GM19239 (cell line): Measurements from ENCODE around the gene RHBDL3.
"Not testable (repeated sequence)": the region's sequence is repeated elsewhere in the genome, so short reads cannot be mapped to it uniquely, and the experiment has no call there.

Experiments used
- DNase-seq: peaks from one replicate; pipeline ENCODE4 v3.0.0; 2011; ENCODE audit warnings: low spot score; ENCODE audit not compliant: insufficient read length
- FAIRE-seq: peaks from 2 replicates; lab custom pipeline; 2011; peaks lifted over from hg19 to GRCh38; lab: Jason Lieb, UNC

Gene RHBDL3

GRCh38 chr17:32265192-32265923 lies at the start of gene RHBDL3:
Gene RHBDL3, plus strand, starts transcription at chr17:32265832. Its CDS starts 358 bp downstream, at chr17:32266190.
- FAIRE-seq (no peak), DNase-seq (no peak)

GRCh38 chr17:32222621-32223020 lies 43.0 kb upstream of the RHBDL3 start:
- no peak for FAIRE-seq
- no peak for DNase-seq

GRCh38 chr17:32223703-32224102 lies 41.9 kb upstream of the RHBDL3 start:
- no peak for FAIRE-seq
- no peak for DNase-seq

- FAIRE-seq = no peak
- no peak for DNase-seq
Observed at GRCh38 chr17:32226886-32227285, 38.7 kb upstream of the RHBDL3 start.

GRCh38 chr17:32227910-32228309 lies 37.7 kb upstream of the RHBDL3 start:
- FAIRE-seq (no peak), DNase-seq (no peak)

- DNase-seq (no peak), FAIRE-seq (no peak)
Observed at GRCh38 chr17:32235588-32235987, 30.0 kb upstream of the RHBDL3 start.

GRCh38 chr17:32239456-32239855 lies 26.2 kb upstream of the RHBDL3 start:
- DNase-seq = no peak
- no peak for FAIRE-seq

GRCh38 chr17:32240750-32241149 lies 24.9 kb upstream of the RHBDL3 start:
- DNase-seq (no peak), FAIRE-seq (no peak)

GRCh38 chr17:32241640-32242039 lies 24.0 kb upstream of the RHBDL3 start:
- FAIRE-seq (no peak), DNase-seq (no peak)

- FAIRE-seq (no peak), DNase-seq (no peak)
Observed at GRCh38 chr17:32249475-32249874, 16.2 kb upstream of the RHBDL3 start.

- DNase-seq = peak; percentile 72
- FAIRE-seq = peak; percentile 71
Observed at GRCh38 chr17:32253117-32253611, 12.5 kb upstream of the RHBDL3 start.

- DNase-seq = no peak
- no peak for FAIRE-seq
Observed at GRCh38 chr17:32256012-32256700, 9.5 kb upstream of the RHBDL3 start.

- DNase-seq (no peak), FAIRE-seq (no peak)
Observed at GRCh38 chr17:32256701-32257019, 9.0 kb upstream of the RHBDL3 start.

GRCh38 chr17:32258383-32259140 lies 7.1 kb upstream of the RHBDL3 start:
- FAIRE-seq (no peak), DNase-seq (no peak)

- DNase-seq (no peak), FAIRE-seq (no peak)
Observed at GRCh38 chr17:32259586-32259985, 6.0 kb upstream of the RHBDL3 start.

- no peak for FAIRE-seq
- no peak for DNase-seq
Observed at GRCh38 chr17:32261417-32261736, 4.3 kb upstream of the RHBDL3 start.

GRCh38 chr17:32261936-32262510 lies 3.6 kb upstream of the RHBDL3 start:
- FAIRE-seq (no peak), DNase-seq (no peak)

GRCh38 chr17:32263515-32263914 lies 2.1 kb upstream of the RHBDL3 start:
- DNase-seq, FAIRE-seq: not testable (repeated sequence)

GRCh38 chr17:32264140-32264799 lies 1.4 kb upstream of the RHBDL3 start:
- FAIRE-seq = no peak
- DNase-seq = no peak

- no peak for DNase-seq
- peak; percentile 8 for FAIRE-seq
Observed at GRCh38 chr17:32264823-32265191, 825 bp upstream of the RHBDL3 start.
